HG02610 (cell line): ENCODE measurements around the gene FOLH1.
"Not testable (repeated sequence)": the region's sequence is repeated elsewhere in the genome, so short reads cannot be mapped to it uniquely, and the experiment has no call there.

Experiments used
- ATAC-seq: cut with Tn5 transposase; IDR thresholded peaks from one replicate; pipeline ENCODE4 v1.9.1; 2021; ENCODE audit warnings: mild to moderate bottlenecking, moderate library complexity; ENCODE audit not compliant: unreplicated experiment

The FOLH1 gene

DNA sequence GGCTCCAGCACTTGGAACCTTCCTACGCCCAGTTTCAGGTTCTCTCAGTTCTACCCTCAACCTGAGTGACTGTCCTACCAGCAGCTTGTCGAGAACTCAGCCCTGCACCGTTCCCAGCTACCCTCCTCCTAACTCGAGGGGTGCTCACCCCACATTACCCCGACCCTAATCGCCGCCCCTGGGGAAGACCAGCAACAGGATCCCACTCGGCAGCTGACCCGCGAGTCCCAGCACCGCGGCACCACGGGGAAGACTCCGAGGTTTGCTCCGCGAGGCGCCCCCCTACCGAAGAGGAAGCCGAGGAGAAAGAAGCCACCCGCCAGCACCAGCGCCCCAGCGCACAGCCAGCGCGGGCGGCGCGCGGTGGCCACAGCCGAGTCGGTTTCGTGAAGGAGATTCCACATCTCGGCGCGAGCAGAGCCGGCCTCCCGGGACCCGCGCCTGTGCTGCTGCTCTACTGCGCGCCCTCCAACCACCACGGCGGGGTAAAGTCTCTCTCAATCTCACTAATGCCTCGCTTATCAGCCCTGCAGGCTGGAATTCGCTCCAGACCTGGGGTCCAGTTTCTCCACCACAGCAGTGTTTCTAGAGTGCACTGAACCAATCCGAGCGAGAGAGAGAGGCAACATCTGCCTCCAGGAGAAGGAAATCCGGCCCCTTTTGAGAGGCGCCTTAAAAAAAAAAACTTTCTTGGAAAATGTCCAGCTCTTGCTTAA is at the start of gene FOLH1:
TSS of gene FOLH1 (minus strand) at position 597 of the 716 bp plus-strand sequence. CDS start at position 404, 193 bp downstream.
- peak; percentile 64 for ATAC-seq

DNA sequence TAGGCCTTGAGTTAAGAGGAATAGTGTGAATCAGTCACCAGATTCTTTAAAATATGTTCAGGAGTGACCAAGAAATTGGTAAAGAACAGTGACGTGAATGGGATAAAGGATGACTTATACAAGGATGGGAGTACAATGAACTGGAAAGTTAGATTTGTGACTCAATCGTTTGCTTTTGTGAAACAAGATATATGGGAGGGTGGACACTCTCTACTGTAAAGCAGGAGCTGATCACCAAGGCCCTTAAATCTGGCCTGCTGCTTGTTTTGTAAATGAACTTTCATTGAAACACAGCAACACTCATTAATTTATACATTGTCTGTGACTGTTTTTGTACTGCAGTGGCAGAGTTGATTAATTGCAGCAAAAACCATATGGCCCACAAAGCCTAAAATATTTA is 46.7 kb upstream of the FOLH1 start:
- not testable (repeated sequence) for ATAC-seq

DNA sequence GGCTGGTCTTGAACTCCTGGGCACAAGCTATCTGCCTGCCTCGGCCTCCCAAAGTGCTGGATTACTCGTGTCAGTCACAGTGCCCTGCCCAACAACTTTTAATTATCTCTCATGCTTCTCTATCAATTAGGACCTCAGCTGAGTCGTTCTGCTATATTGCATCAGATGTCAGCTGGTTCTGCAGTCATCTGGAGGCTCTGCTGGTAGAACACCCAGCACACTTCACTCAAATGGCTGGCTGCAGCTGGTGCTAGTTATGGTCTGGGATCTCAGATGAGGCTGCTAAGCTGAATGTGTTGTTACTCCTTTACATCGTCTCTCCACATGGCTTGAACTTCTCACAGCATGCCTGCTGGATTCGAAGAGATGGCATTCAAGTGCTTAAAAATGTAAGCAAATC is 42.8 kb upstream of the FOLH1 start:
- not testable (repeated sequence) for ATAC-seq

DNA sequence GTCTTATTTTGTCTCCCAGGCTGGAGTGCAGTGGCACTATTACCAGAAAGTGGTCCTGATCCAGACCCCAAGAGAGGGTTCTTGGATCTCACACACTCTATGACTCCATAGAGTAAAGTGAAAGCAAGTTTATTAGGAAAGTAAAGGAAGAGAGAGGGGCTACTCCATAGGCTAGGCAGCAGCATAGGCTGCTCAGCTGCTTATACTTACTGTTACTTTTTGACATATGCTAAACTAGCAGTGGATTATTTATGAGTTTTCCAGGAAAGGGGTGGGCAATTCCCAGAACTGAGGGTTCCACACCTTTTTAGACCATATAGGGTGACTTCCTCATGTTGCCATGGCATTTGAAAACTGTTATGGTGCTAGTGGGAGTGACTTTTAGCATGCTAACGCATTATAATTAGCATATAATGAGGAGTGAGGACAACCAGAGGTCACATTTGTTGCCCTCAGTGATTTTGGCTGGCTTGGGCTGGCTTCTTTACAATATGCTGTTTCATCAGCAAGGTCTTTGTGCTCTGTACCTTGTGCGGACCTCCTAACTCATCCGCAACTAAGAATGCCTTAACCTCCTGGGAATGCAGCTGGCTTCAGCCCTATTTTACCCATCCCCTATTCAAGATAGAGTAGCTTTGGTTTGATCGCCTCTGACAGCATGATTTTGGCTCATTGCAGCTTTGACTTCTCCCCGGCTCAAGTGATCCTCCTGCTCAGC is 42.2 kb upstream of the FOLH1 start:
- not testable (repeated sequence) for ATAC-seq

DNA sequence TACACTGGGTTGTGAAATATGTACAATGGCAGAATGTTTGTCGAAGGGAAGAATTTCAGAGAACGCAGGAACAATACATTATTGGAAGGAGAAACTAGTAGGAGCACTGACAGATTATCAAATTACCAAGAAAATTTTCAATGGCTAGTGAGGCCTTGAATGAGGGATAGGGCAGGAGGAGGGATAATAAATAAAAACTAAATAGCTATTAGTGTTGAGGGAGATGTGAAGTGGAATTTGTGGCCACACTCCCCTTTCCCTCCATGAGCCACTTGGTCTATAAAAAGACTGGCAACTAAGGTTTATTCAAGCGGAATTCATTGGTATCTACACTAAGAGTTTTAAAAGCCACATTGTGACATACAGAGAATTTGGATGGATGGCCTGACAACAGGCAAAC is 41.0 kb upstream of the FOLH1 start:
- ATAC-seq = not testable (repeated sequence)

DNA sequence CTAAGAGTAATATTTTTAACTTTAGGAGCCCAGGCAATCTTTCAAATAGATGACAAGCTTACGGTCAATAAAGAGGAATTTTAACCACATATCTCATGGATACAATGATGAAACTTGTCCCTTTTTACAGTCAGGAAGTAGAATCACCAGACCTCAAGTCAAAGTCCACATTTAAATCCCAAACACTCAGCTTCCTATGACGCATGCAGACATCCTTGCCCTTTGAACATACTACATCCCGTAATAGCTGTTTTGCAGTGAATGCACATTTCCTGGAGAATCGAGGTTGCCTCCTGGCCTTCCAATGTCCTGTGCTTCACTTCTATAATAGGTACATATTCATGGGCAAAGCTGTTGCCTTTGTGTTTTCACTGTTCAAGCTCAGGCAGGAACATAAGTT is 25.3 kb upstream of the FOLH1 start:
- not testable (repeated sequence) for ATAC-seq

DNA sequence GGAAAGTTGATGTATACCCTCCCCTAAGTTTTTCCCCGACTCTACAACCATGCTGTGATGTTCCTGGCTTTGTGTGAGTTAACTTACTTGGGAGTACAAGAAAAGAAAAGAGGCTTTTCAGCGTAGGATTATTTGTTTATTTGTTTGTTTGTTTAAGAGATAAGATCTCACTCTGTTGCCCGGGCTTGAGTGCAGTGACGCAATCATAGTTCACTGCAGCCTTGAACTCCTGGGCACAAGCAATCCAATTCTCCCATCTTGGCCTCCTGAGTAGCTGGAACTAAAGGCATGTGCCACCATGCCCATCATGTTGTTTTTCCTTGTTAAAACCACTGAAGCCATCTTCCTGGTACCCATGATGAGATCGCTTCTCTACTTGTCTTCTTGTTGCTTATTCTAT is 24.6 kb upstream of the FOLH1 start:
- not testable (repeated sequence) for ATAC-seq

DNA sequence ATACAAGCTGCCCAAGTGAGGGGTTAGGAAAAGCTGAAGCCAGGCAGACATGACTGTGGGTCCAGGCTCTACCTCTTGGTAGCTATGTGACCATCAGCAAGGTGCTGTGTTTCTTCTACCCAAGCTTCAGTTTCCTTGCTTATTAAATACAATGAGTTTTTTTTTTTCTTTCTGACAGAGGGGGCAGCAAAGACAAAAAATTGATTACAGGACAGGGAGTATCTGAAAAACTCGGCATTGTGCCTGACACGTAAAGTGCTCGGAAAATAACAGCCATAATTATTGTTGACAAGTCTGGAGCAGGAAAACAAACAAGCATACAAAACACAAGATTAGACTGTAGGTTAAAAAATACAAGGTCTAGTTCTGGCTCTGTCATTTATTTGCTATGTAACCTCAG is 23.3 kb upstream of the FOLH1 start:
- not testable (repeated sequence) for ATAC-seq

DNA sequence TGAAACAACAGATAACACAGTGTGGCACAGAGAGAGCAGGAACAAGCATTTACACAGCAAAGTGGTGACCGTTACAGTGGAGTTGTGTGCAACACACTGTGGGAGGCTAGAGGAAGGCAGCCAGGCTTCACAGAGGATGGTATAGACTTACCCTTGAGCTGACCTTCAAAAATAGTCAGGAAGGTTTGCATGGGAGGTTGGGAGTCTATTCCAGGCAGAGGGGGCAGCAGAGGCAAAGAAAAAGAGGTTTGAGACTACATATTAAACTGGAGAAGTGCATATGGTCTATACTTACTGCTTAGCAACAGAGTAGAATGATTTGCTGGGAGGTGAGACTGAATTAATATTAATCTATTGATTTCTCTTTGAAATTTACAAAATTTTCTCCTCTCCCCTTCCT is 22.1 kb upstream of the FOLH1 start:
- not testable (repeated sequence) for ATAC-seq

DNA sequence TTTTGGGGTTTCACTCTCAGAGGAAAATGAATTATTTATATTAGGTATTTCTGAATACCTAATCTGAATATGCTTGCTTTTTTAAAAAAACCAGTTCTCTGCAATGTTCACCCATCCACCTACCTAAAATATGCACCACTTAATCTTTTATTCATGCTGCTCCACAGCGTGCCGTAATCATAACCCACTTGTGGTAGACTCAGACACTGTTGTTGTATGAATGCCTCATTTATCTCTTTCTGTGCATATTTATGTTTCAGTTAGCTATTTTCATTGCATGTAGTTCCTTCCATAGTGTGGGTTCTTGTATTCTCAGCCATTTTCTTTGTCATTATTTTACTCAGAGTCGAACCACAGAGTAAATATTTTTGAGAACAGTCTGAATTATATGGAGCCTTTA is 21.6 kb upstream of the FOLH1 start:
- not testable (repeated sequence) for ATAC-seq

DNA sequence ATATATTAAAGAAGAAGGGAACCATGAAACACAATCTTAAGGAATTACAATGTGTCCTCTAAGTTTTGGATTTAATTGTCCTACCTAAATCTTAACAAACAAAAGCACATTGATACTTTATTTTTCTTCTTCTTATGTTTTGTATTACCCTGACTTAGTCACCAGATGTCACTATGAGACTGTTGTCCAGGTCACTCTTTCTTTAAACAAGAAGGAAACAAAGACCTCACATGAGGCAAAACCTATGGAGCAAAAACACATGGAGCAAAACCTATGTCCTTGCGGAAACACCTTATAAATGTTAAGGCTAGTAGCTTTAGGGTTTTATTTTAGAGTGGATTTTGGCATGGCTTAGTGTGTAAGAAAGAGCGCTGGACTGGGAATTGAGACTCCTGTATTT is 20.7 kb upstream of the FOLH1 start:
- ATAC-seq = not testable (repeated sequence)

DNA sequence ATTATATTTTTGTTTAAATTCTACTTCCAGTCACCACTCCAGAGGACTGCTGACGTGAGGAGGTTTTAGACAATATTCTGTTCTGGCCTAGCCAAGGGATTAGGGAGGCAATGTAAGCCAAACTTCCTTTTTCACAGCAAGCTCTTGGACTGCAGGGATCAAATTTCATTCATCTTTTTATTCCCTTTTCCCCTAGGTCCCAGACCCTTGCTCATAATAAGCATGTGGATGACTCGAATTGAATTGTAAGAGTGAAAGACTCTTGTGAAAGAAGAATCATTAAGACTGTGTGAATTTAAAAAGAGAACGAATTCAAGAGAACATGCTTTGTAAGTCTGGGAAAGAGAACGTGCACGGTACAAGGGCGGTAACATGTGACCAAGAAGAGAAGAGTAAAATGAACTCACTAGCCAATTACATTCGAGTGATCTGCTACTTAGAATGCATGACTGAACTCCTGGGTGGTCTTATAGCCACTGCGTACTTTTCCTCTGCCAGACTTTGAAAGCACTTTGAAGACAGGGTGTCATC is 16.9 kb upstream of the FOLH1 start:
- ATAC-seq = not testable (repeated sequence)

DNA sequence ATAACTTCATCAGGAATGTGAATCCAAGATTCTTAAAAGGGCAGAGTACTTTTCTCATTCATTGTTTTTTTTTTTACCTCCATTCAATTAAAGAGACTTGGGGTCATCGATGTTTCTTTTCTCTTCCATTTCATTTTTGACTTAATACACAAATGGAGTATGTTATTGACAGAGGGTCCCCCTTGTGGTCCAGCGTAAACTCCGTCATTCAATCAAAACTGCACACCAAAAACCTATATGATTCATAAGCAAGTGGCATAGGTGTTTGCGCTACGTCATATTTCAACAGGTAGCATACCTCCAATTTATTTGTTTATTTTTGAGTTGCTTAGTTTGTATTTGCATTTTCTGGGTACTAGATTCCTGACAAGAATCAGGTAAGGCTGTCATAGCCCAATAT is 12.7 kb upstream of the FOLH1 start:
- no peak for ATAC-seq

DNA sequence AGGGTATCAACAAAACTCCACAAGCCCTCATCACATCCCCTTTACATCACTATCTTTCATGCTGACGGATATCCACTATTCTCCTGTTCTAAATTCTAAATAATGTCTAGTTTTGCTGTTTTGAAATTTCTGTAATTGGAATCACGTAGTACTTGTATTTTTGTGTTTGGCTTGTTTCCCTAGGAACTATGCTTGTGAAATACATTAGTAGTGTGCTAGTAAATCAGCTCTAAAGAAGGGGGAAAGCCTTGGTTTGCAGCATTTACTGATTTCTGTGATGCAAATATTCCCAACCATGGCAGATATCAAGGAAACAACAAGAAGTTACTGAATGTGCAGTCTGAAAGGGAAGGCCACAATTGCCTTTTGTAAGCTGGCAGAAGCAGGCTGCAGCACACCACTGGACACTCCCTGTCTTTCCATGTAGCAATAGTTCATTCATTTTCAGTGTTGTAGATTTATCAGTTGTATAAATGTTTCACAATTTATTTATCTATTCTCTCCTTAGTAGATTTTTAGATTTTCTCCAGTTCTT is 4.7 kb upstream of the FOLH1 start:
- no peak for ATAC-seq

DNA sequence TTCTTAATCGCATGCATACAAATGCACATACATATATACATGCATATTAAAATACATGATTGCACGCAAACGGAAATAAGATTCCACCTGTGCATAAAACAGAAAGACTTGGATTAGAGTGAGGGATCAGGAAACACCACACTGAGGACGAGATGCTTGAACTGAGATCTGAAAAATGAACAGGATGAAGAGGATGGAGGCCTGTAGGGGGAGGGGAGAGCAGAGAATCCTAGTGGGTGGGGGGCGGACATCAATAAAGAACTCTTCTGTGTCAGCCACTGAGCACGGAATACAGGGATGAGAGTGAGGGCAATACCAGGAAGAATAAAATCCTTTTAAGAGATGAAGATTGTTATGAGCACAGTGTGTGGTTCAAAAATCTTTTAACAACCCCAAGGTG is 1.4 kb downstream of the FOLH1 start:
- not testable (repeated sequence) for ATAC-seq

DNA sequence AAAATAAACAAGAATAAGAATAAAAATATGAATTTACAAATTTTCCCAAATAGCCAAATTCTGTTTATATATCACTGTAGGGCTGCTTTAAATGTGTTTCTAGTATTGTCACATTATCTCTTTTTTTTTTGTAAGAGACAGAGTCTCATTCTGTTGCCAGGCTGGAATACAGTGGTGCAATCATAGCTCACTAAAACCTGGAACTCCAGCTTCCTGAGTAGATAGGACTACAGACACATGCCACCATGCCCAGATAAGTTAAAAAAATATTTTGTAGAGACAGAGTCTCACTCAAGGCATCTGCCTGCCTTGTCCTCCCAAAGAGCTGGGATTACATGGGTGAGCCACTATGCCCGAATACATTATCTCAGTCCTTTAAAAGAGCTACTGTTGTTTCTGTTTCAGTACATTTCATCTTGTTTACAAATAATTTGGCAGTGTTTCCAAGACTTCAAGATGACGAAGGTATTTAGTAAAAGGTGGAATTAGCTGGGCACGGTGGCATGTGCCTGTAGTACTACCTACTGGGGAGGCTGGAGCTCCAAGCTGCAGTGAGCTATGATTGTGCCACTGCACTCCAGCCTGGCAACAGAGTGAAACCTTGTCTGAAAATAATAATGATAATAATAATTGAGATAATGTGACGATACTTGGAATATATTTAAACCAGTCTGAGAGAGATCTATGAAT is 6.0 kb downstream of the FOLH1 start:
- ATAC-seq = no peak

DNA sequence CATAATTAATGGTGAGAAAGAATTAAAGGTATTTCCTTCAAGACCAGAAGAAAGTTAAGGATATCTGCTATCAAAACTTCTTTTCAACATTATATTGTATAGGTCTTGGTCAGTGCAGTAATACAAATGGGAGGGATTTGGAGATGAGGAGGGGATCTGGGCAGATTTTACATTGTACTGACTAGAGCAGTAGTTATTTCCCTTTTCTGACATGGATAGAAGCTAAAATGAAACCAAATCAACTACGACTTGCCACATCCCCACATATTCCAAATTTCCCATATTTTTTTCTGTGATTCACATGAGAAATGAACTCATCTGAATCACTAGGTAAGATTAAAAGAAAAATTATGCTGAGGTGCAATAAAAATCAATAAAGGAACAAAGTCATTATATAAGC is 11.6 kb downstream of the FOLH1 start:
- ATAC-seq = not testable (repeated sequence)

DNA sequence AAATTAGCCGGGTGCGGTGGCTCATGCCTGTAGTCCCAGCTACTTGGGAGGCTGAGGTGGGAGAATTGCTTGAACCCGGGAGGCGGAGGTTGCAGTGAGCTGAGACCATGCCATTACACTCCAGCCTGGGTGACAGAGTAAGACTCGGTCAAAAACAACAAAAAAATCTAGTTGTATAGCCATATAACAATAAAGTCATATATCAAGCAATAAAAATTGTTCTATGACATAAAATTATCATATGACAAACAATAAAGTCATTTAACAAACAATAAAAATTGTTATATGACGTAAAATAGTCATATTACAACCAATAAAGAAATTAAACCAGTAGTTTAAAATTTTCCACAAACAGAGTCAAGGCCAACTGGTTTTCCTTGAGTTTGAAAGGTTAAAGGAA is 12.4 kb downstream of the FOLH1 start:
- ATAC-seq = not testable (repeated sequence)

DNA sequence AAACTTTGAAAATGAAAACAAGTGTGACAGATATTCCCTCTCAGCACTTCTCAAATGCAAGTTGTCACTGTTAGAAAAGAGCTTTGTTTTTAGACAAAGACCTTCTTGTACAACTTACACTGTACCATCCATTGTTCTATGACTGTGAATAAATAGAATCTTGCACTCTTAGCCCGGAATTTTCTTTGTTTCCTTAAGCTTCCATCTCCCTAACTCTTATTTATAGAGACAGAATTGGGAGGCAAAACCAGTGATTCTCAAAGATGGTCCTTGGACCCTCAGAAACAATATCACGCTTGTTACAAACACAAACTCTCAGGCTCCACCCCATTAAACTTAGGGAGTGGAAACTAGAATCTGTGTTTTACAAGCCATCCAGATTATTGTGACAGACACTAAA is 18.1 kb downstream of the FOLH1 start:
- ATAC-seq = not testable (repeated sequence)

DNA sequence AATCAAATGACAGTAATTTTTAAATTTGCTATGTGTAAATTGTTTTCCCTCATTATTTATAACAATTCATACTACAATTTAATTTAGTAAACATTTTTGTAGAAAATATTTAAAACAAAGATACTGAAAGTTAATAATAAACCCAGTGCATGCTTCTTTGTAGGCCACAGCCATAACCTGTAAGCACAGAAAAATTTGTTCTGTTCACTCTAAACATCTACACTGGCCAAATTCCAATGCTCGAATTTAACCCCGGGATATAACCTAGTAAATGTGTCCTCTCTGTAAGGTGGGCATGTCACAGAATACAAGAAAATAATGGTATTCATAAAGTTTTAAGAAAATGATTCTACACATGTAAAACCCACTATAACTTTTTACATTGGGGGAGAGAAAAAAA is 22.2 kb downstream of the FOLH1 start:
- not testable (repeated sequence) for ATAC-seq

DNA sequence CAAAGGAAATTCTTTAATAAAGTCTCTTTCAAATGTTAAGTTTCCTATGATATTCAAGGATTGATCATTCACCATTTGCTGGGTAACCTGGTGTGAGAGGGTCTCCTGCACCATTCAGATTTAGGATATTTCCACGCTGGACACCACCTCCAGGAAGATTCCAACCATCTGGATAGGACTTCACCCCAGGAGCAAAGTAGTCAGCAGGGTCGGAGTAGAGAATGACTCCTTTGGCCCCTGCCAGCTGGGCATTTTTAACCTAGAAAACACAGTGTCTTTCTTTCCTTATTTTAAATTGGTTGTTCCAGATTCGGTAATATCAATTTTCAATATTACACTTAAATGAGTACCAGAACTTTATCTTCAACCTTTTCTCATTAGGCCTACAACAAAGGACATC is 22.8 kb downstream of the FOLH1 start:
- not testable (repeated sequence) for ATAC-seq
